ENCODE data around the gene TMEM234. TPM values are rescaled to one million over a fixed set of nuclear protein-coding genes. Genes with fewer than 3 reads are reported as not detected.
"Not testable (repeated sequence)": the region's sequence is repeated elsewhere in the genome, so short reads cannot be mapped to it uniquely, and the experiment has no call there.

Gene TMEM234
- 10.3 TPM for polyA plus RNA-seq (2013, experiment 1 of 2)
- polyA plus RNA-seq (2013, experiment 2 of 2), result 9.6 TPM

GRCh38 chr1:32221980-32222755, at the start of gene TMEM234, which contains the start of gene EIF3I:
Gene TMEM234 (minus strand): TSS chr1:32222353. CDS start chr1:32222322, 31 bp downstream.
Gene EIF3I (plus strand): TSS chr1:32222407. CDS start chr1:32222442, 35 bp downstream.
- H3K27ac ChIP-seq (ENCODE audit: low read depth, low read length, severe bottlenecking), result peak within 1 kb of the TSS; percentile 85
- peaks cover 14% of the 10 kb centered on the region for H3K4me1 ChIP-seq (ENCODE audit: control insufficient read depth, insufficient read depth, low read length, poor library complexity, severe bottlenecking)
- H3K36me3 ChIP-seq (ENCODE audit: control insufficient read depth, insufficient read depth, low read length), result peaks cover 57% of the 10 kb centered on the region
- peak within 1 kb of the TSS; percentile 96 for H3K4me3 ChIP-seq (ENCODE audit: extremely low read depth, insufficient read depth, low read length, poor library complexity, severe bottlenecking)
- 0% methylated on average over 30 to 33 of the region's 46 CpGs for WGBS, 2 experiments (ENCODE audit: insufficient coverage in 2 of 2)
- H3K9me3 ChIP-seq (ENCODE audit: control insufficient read depth, low read length), result no peaks in the 10 kb centered on the region

GRCh38 chr1:32269744-32270143, 47.6 kb upstream of the TMEM234 start:
- Histone ChIP-seq H3K4me3 (ENCODE audit: extremely low read depth, insufficient read depth, low read length, poor library complexity, severe bottlenecking) (no peak overlapping the region), H3K27ac (ENCODE audit: low read depth, low read length, severe bottlenecking) (no peak overlapping the region), H3K4me1 (ENCODE audit: control insufficient read depth, insufficient read depth, low read length, poor library complexity, severe bottlenecking) (peaks cover 5% of the 10 kb centered on the region), H3K36me3 (ENCODE audit: control insufficient read depth, insufficient read depth, low read length) (no peaks in the 10 kb centered on the region), H3K9me3 (ENCODE audit: control insufficient read depth, low read length) (no peaks in the 10 kb centered on the region)

- no peaks in the 10 kb centered on the region for H3K4me1 ChIP-seq (ENCODE audit: control insufficient read depth, insufficient read depth, low read length, poor library complexity, severe bottlenecking)
- no peak overlapping the region for H3K4me3 ChIP-seq (ENCODE audit: extremely low read depth, insufficient read depth, low read length, poor library complexity, severe bottlenecking)
- H3K27ac ChIP-seq (ENCODE audit: low read depth, low read length, severe bottlenecking), result no peak overlapping the region
- 86 to 94% methylated on average over 6 of the region's 7 CpGs for WGBS, 2 experiments (ENCODE audit: insufficient coverage in 2 of 2)
- H3K9me3 ChIP-seq (ENCODE audit: control insufficient read depth, low read length), result no peaks in the 10 kb centered on the region
- H3K36me3 ChIP-seq (ENCODE audit: control insufficient read depth, insufficient read depth, low read length), result no peaks in the 10 kb centered on the region
These were observed 44.9 kb upstream of the TMEM234 start for GRCh38 chr1:32266921-32267591.

GRCh38 chr1:32265846-32266245, 43.7 kb upstream of the TMEM234 start:
- WGBS, 2 experiments (ENCODE audit: insufficient coverage in 2 of 2), result 89 to 98% methylated on average over 8 to 9 of the region's 9 CpGs
- no peaks in the 10 kb centered on the region for H3K36me3 ChIP-seq (ENCODE audit: control insufficient read depth, insufficient read depth, low read length)
- no peak overlapping the region for H3K27ac ChIP-seq (ENCODE audit: low read depth, low read length, severe bottlenecking)
- no peaks in the 10 kb centered on the region for H3K9me3 ChIP-seq (ENCODE audit: control insufficient read depth, low read length)
- no peaks in the 10 kb centered on the region for H3K4me1 ChIP-seq (ENCODE audit: control insufficient read depth, insufficient read depth, low read length, poor library complexity, severe bottlenecking)
- no peak overlapping the region for H3K4me3 ChIP-seq (ENCODE audit: extremely low read depth, insufficient read depth, low read length, poor library complexity, severe bottlenecking)

GRCh38 chr1:32263744-32264143, 41.6 kb upstream of the TMEM234 start:
- Histone ChIP-seq H3K27ac (ENCODE audit: low read depth, low read length, severe bottlenecking) (no peak overlapping the region), H3K9me3 (ENCODE audit: control insufficient read depth, low read length) (no peaks in the 10 kb centered on the region), H3K4me3 (ENCODE audit: extremely low read depth, insufficient read depth, low read length, poor library complexity, severe bottlenecking) (no peak overlapping the region), H3K4me1 (ENCODE audit: control insufficient read depth, insufficient read depth, low read length, poor library complexity, severe bottlenecking) (no peaks in the 10 kb centered on the region), H3K36me3 (ENCODE audit: control insufficient read depth, insufficient read depth, low read length) (no peaks in the 10 kb centered on the region)
- 85 to 88% methylated on average over 2 of the region's 4 CpGs for WGBS, 2 experiments (ENCODE audit: insufficient coverage in 2 of 2)

GRCh38 chr1:32263236-32263593, 41.1 kb upstream of the TMEM234 start:
- H3K27ac ChIP-seq (ENCODE audit: low read depth, low read length, severe bottlenecking); H3K9me3 ChIP-seq (ENCODE audit: control insufficient read depth, low read length); H3K4me3 ChIP-seq (ENCODE audit: extremely low read depth, insufficient read depth, low read length, poor library complexity, severe bottlenecking); H3K4me1 ChIP-seq (ENCODE audit: control insufficient read depth, insufficient read depth, low read length, poor library complexity, severe bottlenecking); H3K36me3 ChIP-seq (ENCODE audit: control insufficient read depth, insufficient read depth, low read length): not testable (repeated sequence)
- 100% methylated on average over 1 to 2 of the region's 4 CpGs for WGBS, 2 experiments (ENCODE audit: insufficient coverage in 2 of 2)

- Histone ChIP-seq H3K4me1 (ENCODE audit: control insufficient read depth, insufficient read depth, low read length, poor library complexity, severe bottlenecking) (no peaks in the 10 kb centered on the region), H3K27ac (ENCODE audit: low read depth, low read length, severe bottlenecking) (no peak overlapping the region), H3K4me3 (ENCODE audit: extremely low read depth, insufficient read depth, low read length, poor library complexity, severe bottlenecking) (no peak overlapping the region), H3K36me3 (ENCODE audit: control insufficient read depth, insufficient read depth, low read length) (no peaks in the 10 kb centered on the region), H3K9me3 (ENCODE audit: control insufficient read depth, low read length) (no peaks in the 10 kb centered on the region)
- 91 to 95% methylated on average over 6 of the region's 6 CpGs for WGBS, 2 experiments (ENCODE audit: insufficient coverage in 2 of 2)
These were observed 35.0 kb upstream of the TMEM234 start for GRCh38 chr1:32257227-32257508.

GRCh38 chr1:32256473-32257226, 34.5 kb upstream of the TMEM234 start:
- WGBS, 2 experiments (ENCODE audit: insufficient coverage in 2 of 2), result 88 to 94% methylated on average over 5 to 6 of the region's 9 CpGs
- Histone ChIP-seq H3K36me3 (ENCODE audit: control insufficient read depth, insufficient read depth, low read length) (no peaks in the 10 kb centered on the region), H3K27ac (ENCODE audit: low read depth, low read length, severe bottlenecking) (no peak overlapping the region), H3K4me1 (ENCODE audit: control insufficient read depth, insufficient read depth, low read length, poor library complexity, severe bottlenecking) (no peaks in the 10 kb centered on the region), H3K4me3 (ENCODE audit: extremely low read depth, insufficient read depth, low read length, poor library complexity, severe bottlenecking) (no peak overlapping the region), H3K9me3 (ENCODE audit: control insufficient read depth, low read length) (no peaks in the 10 kb centered on the region)

- Histone ChIP-seq H3K4me1 (ENCODE audit: control insufficient read depth, insufficient read depth, low read length, poor library complexity, severe bottlenecking) (no peaks in the 10 kb centered on the region), H3K36me3 (ENCODE audit: control insufficient read depth, insufficient read depth, low read length) (no peaks in the 10 kb centered on the region), H3K4me3 (ENCODE audit: extremely low read depth, insufficient read depth, low read length, poor library complexity, severe bottlenecking) (no peak overlapping the region), H3K27ac (ENCODE audit: low read depth, low read length, severe bottlenecking) (no peak overlapping the region), H3K9me3 (ENCODE audit: control insufficient read depth, low read length) (no peaks in the 10 kb centered on the region)
- WGBS, 2 experiments (ENCODE audit: insufficient coverage in 2 of 2), result 91 to 97% methylated on average over 7 to 8 of the region's 10 CpGs
These were observed 33.2 kb upstream of the TMEM234 start for GRCh38 chr1:32255072-32256071.

Data from mesodermal cell (in vitro differentiated cells).